OCI-LY7 (cell line): ENCODE data around the gene PHACTR3. TPM values are rescaled to one million over a fixed set of nuclear protein-coding genes. Genes with fewer than 3 reads are reported as not detected.

ENCODE experiments used
- BruUV-seq: library from RNA; stranded (reverse); fragments of 400-500 nt; replicated peaks from 2 replicates; lab custom pipeline; 2021; lab: Mats Ljungman, UMichigan
- CTCF ChIA-PET: fragments of 300-600 bp; sonication (Branson Sonifier 250); formaldehyde crosslinking; loops from one replicate; lab custom pipeline; 2022; ENCODE audit warnings: antibody characterized with exemption; ENCODE audit not compliant: unreplicated experiment; lab: Charles Lee
- POLR2A ChIA-PET: fragments of 300-600 bp; sonication (Branson Sonifier 250); formaldehyde crosslinking; loops from one replicate; lab custom pipeline; 2022; ENCODE audit warnings: antibody characterized with exemption; lab: Charles Lee
- DNase-seq: peaks from one replicate; pipeline ENCODE4 v3.0.0-alpha.2; 2015; ENCODE audit warnings: low spot score
- H2AFZ ChIP-seq: fragments of 200-600 bp; sonication (generic), shearing (Covaris generic); 2 replicates; pipeline ENCODE4 v1.6.1; 2014; ENCODE audit warnings: mild to moderate bottlenecking, antibody characterized with exemption, low read length, moderate library complexity
- H3K27ac ChIP-seq: fragments of 200-600 bp; sonication (generic); 2 replicates; pipeline ENCODE4 v1.5.1; 2014; ENCODE audit warnings: mixed run types, low read depth, mild to moderate bottlenecking, moderate library complexity, low read length, inconsistent platforms; ENCODE audit not compliant: poor library complexity, severe bottlenecking
- H3K36me3 ChIP-seq: fragments of 200-600 bp; sonication (generic); 2 replicates; pipeline ENCODE4 v1.6.1; 2014; ENCODE audit warnings: mild to moderate bottlenecking, antibody characterized with exemption, low read length, moderate library complexity, mixed read lengths; ENCODE audit not compliant: insufficient read depth
- H3K4me1 ChIP-seq: fragments of 200-600 bp; sonication (generic); 2 replicates; pipeline ENCODE4 v1.5.1; 2014; ENCODE audit warnings: mild to moderate bottlenecking, low read length; ENCODE audit not compliant: insufficient read depth, poor library complexity, severe bottlenecking
- H3K4me2 ChIP-seq: fragments of 200-600 bp; sonication (generic); 2 replicates; pipeline ENCODE4 v1.6.1; 2014; ENCODE audit warnings: mild to moderate bottlenecking, low read length
- H3K4me3 ChIP-seq: fragments of 200-600 bp; sonication (generic); 2 replicates; pipeline ENCODE4 v1.5.1; 2014; ENCODE audit warnings: mild to moderate bottlenecking, low read depth, low read length; ENCODE audit not compliant: poor library complexity, severe bottlenecking
- H3K79me2 ChIP-seq: fragments of 200-600 bp; sonication (generic); 2 replicates; pipeline ENCODE4 v1.6.1; 2016; ENCODE audit warnings: low read depth, mild to moderate bottlenecking, low read length, moderate library complexity, mixed read lengths; ENCODE audit not compliant: insufficient read depth
- H3K9me2 ChIP-seq: fragments of 200-600 bp; sonication (generic); 2 replicates; pipeline ENCODE4 v1.6.1; 2016; ENCODE audit warnings: mild to moderate bottlenecking, low read length, mixed read lengths; ENCODE audit not compliant: insufficient read depth
- H3K9me3 ChIP-seq: fragments of 200-600 bp; sonication (generic); 2 replicates; pipeline ENCODE4 v1.6.1; 2014; ENCODE audit warnings: mild to moderate bottlenecking, mixed run types, low read length, mixed read lengths
- H4K20me1 ChIP-seq: fragments of 200-600 bp; sonication (generic); 2 replicates; pipeline ENCODE4 v1.6.1; 2014; ENCODE audit warnings: mild to moderate bottlenecking, antibody characterized with exemption, low read length, moderate library complexity, mixed read lengths; ENCODE audit not compliant: insufficient read depth
- CTCF ChIP-seq: fragments of 200-600 bp; sonication (generic); conservative IDR thresholded peaks from 2 replicates; pipeline ENCODE4 v1.5.1; 2014; ENCODE audit warnings: mild to moderate bottlenecking, antibody characterized with exemption, low read length, moderate library complexity, mixed read lengths
- EZH2phosphoT487 ChIP-seq: fragments of 200-600 bp; sonication (generic); IDR thresholded peaks from 2 replicates; pipeline ENCODE4 v1.6.1; 2018; ENCODE audit warnings: low read depth, borderline replicate concordance, mild to moderate bottlenecking, mixed run types, antibody characterized with exemption, low read length, moderate library complexity, mixed read lengths
- intact Hi-C: fragments of 100-400 bp; cut with micrococcal nuclease; formaldehyde crosslinking; loops from one replicate; pipeline ENCODE4 v1.10.0; 2022; ENCODE audit not compliant: unreplicated experiment
- total RNA-seq, 2 experiments: library from RNA; depleted of rRNA in 1 of 2; stranded (reverse); fragments of >200 nt in 1 of 2; shearing (Covaris generic) in 1 of 2; gene quantifications; 2 replicates each; pipeline ENCODE4 v1.2.3, GENCODE V29; 2014 to 2022

The PHACTR3 gene
- total RNA-seq, 2 experiments from 2014 or later: 0.32 TPM; not detected in 1

GRCh38 chr20:59559863-59560262 is 44.5 kb upstream of the PHACTR3 start:
- no peaks in the 10 kb centered on the region for H3K4me1 ChIP-seq
- no peak overlapping the region for H3K4me2 ChIP-seq
- no peak for DNase-seq
- intact Hi-C loops: no loop called here
- no peak overlapping the region for H3K27ac ChIP-seq
- TF ChIP-seq CTCF: no peak
- no peak for TF ChIP-seq EZH2phosphoT487
- no peaks in the 10 kb centered on the region for H3K9me2 ChIP-seq
- H3K36me3 ChIP-seq: no peaks in the 10 kb centered on the region
- no peaks in the 10 kb centered on the region for H3K79me2 ChIP-seq
- no TSS peak for BruUV-seq
- ChIA-PET POLR2A (no interaction called here), CTCF (interaction anchor here (0.9 kb wide), 1 partner anchor 51 kb away, joined by 3 read pairs; no protein-coding TSS in a partner anchor)
- no peak overlapping the region for H3K4me3 ChIP-seq
- H3K9me3 ChIP-seq: no peaks in the 10 kb centered on the region
- H4K20me1 ChIP-seq: no peaks in the 10 kb centered on the region
- no peak overlapping the region for H2AFZ ChIP-seq

GRCh38 chr20:59560588-59561227 is 43.6 kb upstream of the PHACTR3 start:
- Histone ChIP-seq H4K20me1 (no peaks in the 10 kb centered on the region), H3K9me2 (no peaks in the 10 kb centered on the region), H3K4me2 (no peak overlapping the region), H3K36me3 (no peaks in the 10 kb centered on the region), H3K4me3 (no peak overlapping the region), H2AFZ (no peak overlapping the region), H3K79me2 (no peaks in the 10 kb centered on the region), H3K9me3 (no peaks in the 10 kb centered on the region), H3K4me1 (no peaks in the 10 kb centered on the region), H3K27ac (no peak overlapping the region)
- BruUV-seq: no TSS peak
- peak; percentile 78 for TF ChIP-seq CTCF
- no peak for TF ChIP-seq EZH2phosphoT487
- ChIA-PET POLR2A (interaction anchor here (0.5 kb wide), 2 partner anchors 98 to 863 kb away, joined by 3 to 4 read pairs; no protein-coding TSS in a partner anchor), CTCF (interaction anchor here (0.9 kb wide), 1 partner anchor 50 kb away, joined by 3 read pairs; no protein-coding TSS in a partner anchor)
- intact Hi-C loops: no loop called here
- peak; percentile 20 for DNase-seq

GRCh38 chr20:59561228-59561605 is 43.1 kb upstream of the PHACTR3 start:
- intact Hi-C loops: no loop called here
- ChIA-PET CTCF (no interaction called here), POLR2A (no interaction called here)
- no peak overlapping the region for H3K27ac ChIP-seq
- no peak overlapping the region for H2AFZ ChIP-seq
- H3K9me2 ChIP-seq: no peaks in the 10 kb centered on the region
- no peaks in the 10 kb centered on the region for H3K79me2 ChIP-seq
- no peak for DNase-seq
- no peaks in the 10 kb centered on the region for H4K20me1 ChIP-seq
- no peaks in the 10 kb centered on the region for H3K9me3 ChIP-seq
- no peak overlapping the region for H3K4me3 ChIP-seq
- no peaks in the 10 kb centered on the region for H3K36me3 ChIP-seq
- TF ChIP-seq CTCF (no peak), EZH2phosphoT487 (no peak)
- no TSS peak for BruUV-seq
- no peaks in the 10 kb centered on the region for H3K4me1 ChIP-seq
- no peak overlapping the region for H3K4me2 ChIP-seq
